CD14-positive monocyte (primary cell): Measurements from ENCODE around the gene GRK5. TPM values are rescaled to one million over a fixed set of nuclear protein-coding genes. Genes with fewer than 3 reads are reported as not detected.

Experiments
- DNase-seq, 3 donors: peaks; one replicate each; pipeline ENCODE4 v3.0.0-alpha.2; 2011 to 2022
- H2AFZ ChIP-seq: 2 replicates; pipeline ENCODE4 v1.6.0; 2012; ENCODE audit warnings: mild to moderate bottlenecking, low read depth, low read length, inconsistent platforms; ENCODE audit not compliant: insufficient read depth, poor library complexity, severe bottlenecking
- H3K27ac ChIP-seq, 2 donors: 1 replicate in 1 of 2; 2 replicates in 1 of 2; pipeline ENCODE4 v1.5.1; 2012 to 2013; ENCODE audit warnings: low read length in 2 of 2, control low read depth in 1 of 2, inconsistent platforms in 1 of 2, low read depth in 1 of 2, mild to moderate bottlenecking in 1 of 2
- H3K27me3 ChIP-seq, 2 donors: one replicate each; pipeline versions ENCODE4 v1.6.0 to v1.6.1; 2011 to 2013; ENCODE audit warnings: low read length in 2 of 2; ENCODE audit not compliant: control insufficient read depth in 2 of 2, insufficient read depth in 2 of 2
- H3K36me3 ChIP-seq, 2 donors: replicated peaks in 1 of 2; 1 replicate in 1 of 2; 2 replicates in 1 of 2; pipeline versions ENCODE4 v1.5.1 to v1.6.1; 2012 to 2013; ENCODE audit warnings: low read length in 2 of 2, control low read depth in 1 of 2, inconsistent platforms in 1 of 2, mild to moderate bottlenecking in 1 of 2; ENCODE audit not compliant: insufficient read depth in 2 of 2, control insufficient read depth in 1 of 2
- H3K4me1 ChIP-seq, 2 donors: 1 replicate in 1 of 2; 2 replicates in 1 of 2; pipeline versions ENCODE4 v1.5.1 to v1.6.1; 2012 to 2013; ENCODE audit warnings: low read length in 2 of 2, control low read depth in 1 of 2, inconsistent platforms in 1 of 2, mild to moderate bottlenecking in 1 of 2, moderate library complexity in 1 of 2; ENCODE audit not compliant: insufficient read depth in 2 of 2, control insufficient read depth in 1 of 2
- H3K4me2 ChIP-seq: replicated peaks from 2 replicates; pipeline ENCODE3; 2012; ENCODE audit warnings: low read length, moderate library complexity, mild to moderate bottlenecking; ENCODE audit not compliant: poor library complexity, severe bottlenecking; ENCODE audit errors: extremely low read depth
- H3K4me3 ChIP-seq, 3 experiments: fragments of 200-600 bp in 1 of 3; sonication (generic) in 1 of 3; replicated peaks in 1 of 3; 1 replicate in 2 of 3; 2 replicates in 1 of 3; pipeline ENCODE4 v1.5.1; 2011 to 2013; ENCODE audit warnings: low read length in 3 of 3, mild to moderate bottlenecking in 3 of 3, control low read depth in 2 of 3, low read depth in 2 of 3, inconsistent platforms in 1 of 3, moderate library complexity in 1 of 3
- H3K79me2 ChIP-seq: 2 replicates; pipeline ENCODE4 v1.6.0; 2012; ENCODE audit warnings: mild to moderate bottlenecking, control low read depth, inconsistent platforms, low read length, moderate library complexity; ENCODE audit not compliant: insufficient read depth
- H3K9ac ChIP-seq: 2 replicates; pipeline ENCODE4 v1.6.0; 2017; ENCODE audit warnings: low read length, mild to moderate bottlenecking; ENCODE audit not compliant: insufficient read depth, poor library complexity, severe bottlenecking
- H3K9me3 ChIP-seq, 2 donors: replicated peaks in 1 of 2; 1 replicate in 1 of 2; 2 replicates in 1 of 2; pipeline versions ENCODE4 v1.5.1 to v1.6.1; 2012 to 2013; ENCODE audit warnings: low read length in 2 of 2, control low read depth in 1 of 2; ENCODE audit not compliant: control insufficient read depth in 1 of 2, insufficient read depth in 1 of 2
- H4K20me1 ChIP-seq: 2 replicates; pipeline ENCODE4 v1.6.0; 2012; ENCODE audit warnings: mild to moderate bottlenecking, low read length, control low read depth, moderate library complexity; ENCODE audit not compliant: insufficient read depth
- H3K27ac Mint-ChIP-seq, 7 donors: one replicate each; pipeline ENCODE4 v1.8.0; 2020; ENCODE audit warnings: mild to moderate bottlenecking in 7 of 7, mixed read lengths in 7 of 7, moderate library complexity in 6 of 7, inconsistent platforms in 2 of 7
- H3K27me3 Mint-ChIP-seq, 3 donors: one replicate each; pipeline ENCODE4 v1.8.0; 2021 to 2022; ENCODE audit warnings: low read depth in 3 of 3, mild to moderate bottlenecking in 3 of 3, mixed read lengths in 3 of 3, moderate library complexity in 3 of 3, inconsistent platforms in 1 of 3
- H3K36me3 Mint-ChIP-seq, 2 donors: one replicate each; pipeline ENCODE4 v1.8.0; 2020; ENCODE audit warnings: mixed read lengths in 2 of 2, inconsistent platforms in 1 of 2, mild to moderate bottlenecking in 1 of 2
- H3K4me1 Mint-ChIP-seq: one replicate; pipeline ENCODE4 v1.8.0; 2020; ENCODE audit warnings: mild to moderate bottlenecking, mixed read lengths
- H3K4me3 Mint-ChIP-seq, 2 donors: one replicate each; pipeline ENCODE4 v1.8.0; 2020; ENCODE audit warnings: mild to moderate bottlenecking in 2 of 2, mixed read lengths in 2 of 2, moderate library complexity in 1 of 2
- H3K9me3 Mint-ChIP-seq, 7 donors: one replicate each; pipeline ENCODE4 v1.8.0; 2020 to 2022; ENCODE audit warnings: mixed read lengths in 7 of 7, mild to moderate bottlenecking in 6 of 7, moderate library complexity in 6 of 7, inconsistent platforms in 2 of 7
- WGBS: methylation state at CpG from one replicate; pipeline ENCODE4 v1.1.5; 2013; ENCODE audit warnings: missing lambda C conversion rate; ENCODE audit not compliant: insufficient coverage; 5-methylcytosine and 5-hydroxymethylcytosine counted together
- intact Hi-C, 2 donors: fragments of 100-400 bp; cut with micrococcal nuclease; formaldehyde crosslinking; loops; one replicate each; pipeline versions ENCODE4 v1.15.0 to v1.15.1; 2023
- polyA plus RNA-seq, 3 donors: library from polyadenylated mRNA; depleted of rRNA in 1 of 3; unstranded in 2 of 3; stranded (reverse) in 1 of 3; fragments of 300-500 nt in 2 of 3; fragments of >200 nt in 1 of 3; fragmentation: Illumina TruSeq in 2 of 3; gene quantifications; 1 replicate in 2 of 3; 2 replicates in 1 of 3; pipeline ENCODE4 v1.2.3, GENCODE V29; 2012 to 2021
- TF ChIP-seq, protein P1 (sequence below): fragments of 200-600 bp; IDR thresholded peaks from one replicate; pipeline ENCODE4 v1.8.0; 2022; ENCODE audit warnings: antibody characterized with exemption, mild to moderate bottlenecking

Gene GRK5
- polyA plus RNA-seq, 3 donors = 1.2 to 6.5 (median 2.8) TPM

GRCh38 chr10:119309423-119309770 is 102.0 kb downstream of the GRK5 start:
- Histone ChIP-seq H3K36me3 (no peaks in the 10 kb centered on the region), H3K79me2 (no peaks in the 10 kb centered on the region), H3K9ac (no peak overlapping the region), H3K4me3 (no peak overlapping the region), H4K20me1 (peaks cover 76% of the 10 kb centered on the region), H3K9me3 (no peaks in the 10 kb centered on the region), H3K27ac (no peak overlapping the region), H3K4me2 (no peak overlapping the region), H2AFZ (no peak overlapping the region), H3K4me1 (peaks cover 13 to 26% of the 10 kb centered on the region in 2 donors), H3K27me3 (peaks cover 0 to 3% of the 10 kb centered on the region in 2 donors)
- no peak overlapping the region for H3K4me3 Mint-ChIP-seq
- peaks cover 40% of the 10 kb centered on the region for H3K4me1 Mint-ChIP-seq
- H3K27ac Mint-ChIP-seq = peak overlapping the region in 1 of 7 donors; percentile 27
- peaks cover 11 to 44% (median 40%) of the 10 kb centered on the region in 3 donors for H3K27me3 Mint-ChIP-seq
- H3K36me3 Mint-ChIP-seq = peaks cover 3 to 8% of the 10 kb centered on the region in 2 donors
- TF ChIP-seq, protein P1, sequence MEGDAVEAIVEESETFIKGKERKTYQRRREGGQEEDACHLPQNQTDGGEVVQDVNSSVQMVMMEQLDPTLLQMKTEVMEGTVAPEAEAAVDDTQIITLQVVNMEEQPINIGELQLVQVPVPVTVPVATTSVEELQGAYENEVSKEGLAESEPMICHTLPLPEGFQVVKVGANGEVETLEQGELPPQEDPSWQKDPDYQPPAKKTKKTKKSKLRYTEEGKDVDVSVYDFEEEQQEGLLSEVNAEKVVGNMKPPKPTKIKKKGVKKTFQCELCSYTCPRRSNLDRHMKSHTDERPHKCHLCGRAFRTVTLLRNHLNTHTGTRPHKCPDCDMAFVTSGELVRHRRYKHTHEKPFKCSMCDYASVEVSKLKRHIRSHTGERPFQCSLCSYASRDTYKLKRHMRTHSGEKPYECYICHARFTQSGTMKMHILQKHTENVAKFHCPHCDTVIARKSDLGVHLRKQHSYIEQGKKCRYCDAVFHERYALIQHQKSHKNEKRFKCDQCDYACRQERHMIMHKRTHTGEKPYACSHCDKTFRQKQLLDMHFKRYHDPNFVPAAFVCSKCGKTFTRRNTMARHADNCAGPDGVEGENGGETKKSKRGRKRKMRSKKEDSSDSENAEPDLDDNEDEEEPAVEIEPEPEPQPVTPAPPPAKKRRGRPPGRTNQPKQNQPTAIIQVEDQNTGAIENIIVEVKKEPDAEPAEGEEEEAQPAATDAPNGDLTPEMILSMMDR = no peak
- 89% methylated on average over 2 of the region's 2 CpGs for WGBS
- peaks cover 0 to 6% (median 2%) of the 10 kb centered on the region in 7 donors for H3K9me3 Mint-ChIP-seq
- intact Hi-C loops = loop anchor here (5.0 to 10.0 kb wide), 4 partner anchors 37 to 105 kb away; partner anchors contain the start of gene GRK5 (in 1 of the 2)
- DNase-seq = no peak

GRCh38 chr10:119310806-119311205 is 103.4 kb downstream of the GRK5 start:
- H3K9me3 ChIP-seq = no peaks in the 10 kb centered on the region
- H3K27ac Mint-ChIP-seq = no peak overlapping the region
- H3K4me3 ChIP-seq = no peak overlapping the region
- peaks cover 40% of the 10 kb centered on the region for H3K4me1 Mint-ChIP-seq
- TF ChIP-seq, protein P1 = no peak
- H3K4me2 ChIP-seq = no peak overlapping the region
- peak overlapping the region in 1 of 2 donors; percentile 7 for H3K4me3 Mint-ChIP-seq
- H3K79me2 ChIP-seq = no peaks in the 10 kb centered on the region
- peaks cover under 1 to 3% of the 10 kb centered on the region in 2 donors for H3K36me3 Mint-ChIP-seq
- intact Hi-C loops = no loop called here
- H4K20me1 ChIP-seq = peaks cover 78% of the 10 kb centered on the region
- H3K27ac ChIP-seq = no peak overlapping the region
- peaks cover 0 to 3% of the 10 kb centered on the region in 2 donors for H3K27me3 ChIP-seq
- H3K36me3 ChIP-seq = no peaks in the 10 kb centered on the region
- H3K9ac ChIP-seq = no peak overlapping the region
- 100% methylated on average over 1 of the region's 4 CpGs for WGBS
- H3K4me1 ChIP-seq = peaks cover 8 to 25% of the 10 kb centered on the region in 2 donors
- peaks cover 11 to 38% (median 37%) of the 10 kb centered on the region in 3 donors for H3K27me3 Mint-ChIP-seq
- H3K9me3 Mint-ChIP-seq = peaks cover 0 to 6% (median 2%) of the 10 kb centered on the region in 7 donors
- H2AFZ ChIP-seq = no peak overlapping the region
- peak in 1 of 3 donors; percentile 14 for DNase-seq
